Keratinocyte (primary cell): ENCODE results near the gene CACHD1. TPM values are rescaled to one million over a fixed set of nuclear protein-coding genes. Genes with fewer than 3 reads are reported as not detected.

Experiments
- DNase-seq: peaks from one replicate; pipeline ENCODE4 v3.0.0-alpha.2; 2011; ENCODE audit warnings: low read depth, missing footprints, low spot score
- FAIRE-seq: peaks from 2 replicates; lab custom pipeline; 2011; peaks lifted over from hg19 to GRCh38; lab: Jason Lieb, UNC
- H2AFZ ChIP-seq: 2 replicates; pipeline ENCODE4 v1.6.0; 2012; ENCODE audit warnings: low read length, control low read depth, inconsistent platforms; ENCODE audit not compliant: control insufficient read depth
- H3K27ac ChIP-seq: 2 replicates; pipeline ENCODE4 v1.5.1; 2011; ENCODE audit warnings: low read length; ENCODE audit not compliant: control insufficient read depth, insufficient read depth
- H3K27me3 ChIP-seq: 3 replicates; pipeline ENCODE4 v1.6.0; 2011; ENCODE audit warnings: low read length; ENCODE audit not compliant: control insufficient read depth, insufficient read depth; ENCODE audit errors: extremely low read depth
- H3K36me3 ChIP-seq, 2 experiments: 2 replicates in 1 of 2; 3 replicates in 1 of 2; pipeline ENCODE4 v1.5.1; 2011; ENCODE audit warnings: low read length in 2 of 2, mild to moderate bottlenecking in 1 of 2; ENCODE audit not compliant: control insufficient read depth in 2 of 2, insufficient read depth in 2 of 2; ENCODE audit errors: extremely low read depth in 1 of 2
- H3K4me1 ChIP-seq: 3 replicates; pipeline ENCODE4 v1.5.1; 2011; ENCODE audit warnings: low read length; ENCODE audit not compliant: control insufficient read depth, insufficient read depth; ENCODE audit errors: extremely low read depth
- H3K4me2 ChIP-seq: 3 replicates; pipeline ENCODE4 v1.6.0; 2011; ENCODE audit warnings: low read depth, low read length; ENCODE audit not compliant: control insufficient read depth, insufficient read depth; ENCODE audit errors: extremely low read depth
- H3K4me3 ChIP-seq, 3 experiments: fragments of 200-600 bp in 1 of 3; sonication (generic) in 1 of 3; 2 replicates in 2 of 3; 3 replicates in 1 of 3; pipeline ENCODE4 v1.5.1; 2011 to 2016; ENCODE audit warnings: low read length in 3 of 3, mild to moderate bottlenecking in 3 of 3, control low read depth in 2 of 3, inconsistent platforms in 1 of 3, low read depth in 1 of 3, mixed read lengths in 1 of 3, mixed run types in 1 of 3, moderate library complexity in 1 of 3; ENCODE audit not compliant: control insufficient read depth in 2 of 3, insufficient read depth in 2 of 3; ENCODE audit errors: extremely low read depth in 1 of 3
- H3K79me2 ChIP-seq: 2 replicates; pipeline ENCODE4 v1.6.0; 2012; ENCODE audit warnings: low read length; ENCODE audit not compliant: control insufficient read depth, insufficient read depth
- H3K9ac ChIP-seq: 3 replicates; pipeline ENCODE4 v1.6.0; 2011; ENCODE audit warnings: low read length; ENCODE audit not compliant: control insufficient read depth, insufficient read depth; ENCODE audit errors: extremely low read depth
- H3K9me1 ChIP-seq: 3 replicates; pipeline ENCODE4 v1.6.0; 2011; ENCODE audit warnings: low read length; ENCODE audit not compliant: control insufficient read depth, insufficient read depth; ENCODE audit errors: extremely low read depth
- H3K9me3 ChIP-seq: 2 replicates; pipeline ENCODE4 v1.5.1; 2012; ENCODE audit warnings: low read depth, low read length; ENCODE audit not compliant: control insufficient read depth
- H4K20me1 ChIP-seq: 3 replicates; pipeline ENCODE4 v1.6.0; 2011; ENCODE audit warnings: low read length; ENCODE audit not compliant: control insufficient read depth, insufficient read depth; ENCODE audit errors: extremely low read depth
- EZH2 ChIP-seq: IDR thresholded peaks from one replicate; pipeline ENCODE4 v1.6.1; 2012; ENCODE audit warnings: inconsistent platforms, mild to moderate bottlenecking, low read length, moderate library complexity
- dilution Hi-C: fragments of 300-500 bp; cut with MboI; formaldehyde crosslinking; loops from one replicate; pipeline ENCODE4 v1.7.0; 2020; ENCODE audit warnings: low sequenced_read_pairs; ENCODE audit not compliant: extremely low pct_ligation_motif_present
- polyA plus RNA-seq, 5 experiments: library from polyadenylated mRNA; depleted of rRNA in 3 of 5; stranded (reverse) in 3 of 5; stranded (forward) in 1 of 5; unstranded in 1 of 5; fragments of >200 nt; gene quantifications; 1 replicate in 1 of 5; 2 replicates in 3 of 5; 3 replicates in 1 of 5; pipeline versions ENCODE4 v1.2.1 to v1.2.3, GENCODE V29; 2011 to 2012; ENCODE audit warnings: missing spikeins in 2 of 5, low read depth in 1 of 5, low replicate concordance in 1 of 5
- TF ChIP-seq, protein P1 (sequence below), 3 experiments: IDR thresholded peaks in 1 of 3; conservative IDR thresholded peaks in 1 of 3; optimal IDR thresholded peaks in 1 of 3; 2 replicates in 2 of 3; 3 replicates in 1 of 3; pipeline versions ENCODE3 to v1.5.1; 2011; ENCODE audit warnings: low read length in 3 of 3, mild to moderate bottlenecking in 3 of 3, moderate library complexity in 2 of 3, control low read depth in 1 of 3, inconsistent platforms in 1 of 3; ENCODE audit not compliant: insufficient read depth in 2 of 3; ENCODE audit errors: extremely low read depth in 1 of 3

CACHD1 gene
- polyA plus RNA-seq, 1 donor (not counting 4 experiments of a cell fraction or from before 2014, with no cell fraction given): 2.4 TPM

DNA sequence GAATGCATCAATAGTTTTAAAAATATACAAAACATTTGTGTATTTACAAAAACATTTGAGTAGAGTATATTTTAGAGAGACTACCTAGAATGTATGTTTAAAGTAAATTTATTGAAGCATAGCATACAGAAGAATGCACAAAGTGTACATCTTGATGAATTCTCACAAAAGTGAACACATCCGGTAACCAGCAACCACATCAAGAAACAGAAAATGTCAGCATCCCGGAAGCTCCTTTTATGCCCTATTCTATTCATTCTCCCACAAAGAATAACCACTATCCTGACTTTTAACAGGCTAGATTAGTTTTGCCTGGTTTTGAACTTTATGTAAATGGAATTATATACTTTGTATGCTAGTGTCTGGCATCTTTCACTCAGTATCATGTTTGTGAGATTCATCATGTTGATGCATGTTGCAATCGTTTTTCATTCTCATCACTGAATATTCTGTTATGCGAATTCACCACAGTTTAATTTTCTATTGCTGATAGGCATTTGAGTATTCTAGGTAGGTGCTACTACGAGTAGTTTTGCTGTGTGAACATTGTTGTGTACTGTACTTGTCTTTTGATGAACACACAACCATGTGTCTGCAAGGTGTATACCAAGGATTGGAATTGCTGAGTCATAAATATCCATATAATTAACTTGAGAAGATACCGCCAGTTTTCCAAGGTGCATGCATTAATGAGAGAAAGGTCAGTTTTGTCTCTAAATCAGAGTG is 75.4 kb downstream of the CACHD1 start:
- TF ChIP-seq EZH2: no peak
- TF ChIP-seq, protein P1, sequence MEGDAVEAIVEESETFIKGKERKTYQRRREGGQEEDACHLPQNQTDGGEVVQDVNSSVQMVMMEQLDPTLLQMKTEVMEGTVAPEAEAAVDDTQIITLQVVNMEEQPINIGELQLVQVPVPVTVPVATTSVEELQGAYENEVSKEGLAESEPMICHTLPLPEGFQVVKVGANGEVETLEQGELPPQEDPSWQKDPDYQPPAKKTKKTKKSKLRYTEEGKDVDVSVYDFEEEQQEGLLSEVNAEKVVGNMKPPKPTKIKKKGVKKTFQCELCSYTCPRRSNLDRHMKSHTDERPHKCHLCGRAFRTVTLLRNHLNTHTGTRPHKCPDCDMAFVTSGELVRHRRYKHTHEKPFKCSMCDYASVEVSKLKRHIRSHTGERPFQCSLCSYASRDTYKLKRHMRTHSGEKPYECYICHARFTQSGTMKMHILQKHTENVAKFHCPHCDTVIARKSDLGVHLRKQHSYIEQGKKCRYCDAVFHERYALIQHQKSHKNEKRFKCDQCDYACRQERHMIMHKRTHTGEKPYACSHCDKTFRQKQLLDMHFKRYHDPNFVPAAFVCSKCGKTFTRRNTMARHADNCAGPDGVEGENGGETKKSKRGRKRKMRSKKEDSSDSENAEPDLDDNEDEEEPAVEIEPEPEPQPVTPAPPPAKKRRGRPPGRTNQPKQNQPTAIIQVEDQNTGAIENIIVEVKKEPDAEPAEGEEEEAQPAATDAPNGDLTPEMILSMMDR (optimal IDR thresholded peaks at IDR 0.05 in 1 of 3, IDR thresholded peaks at IDR 0.05 in 1 of 3, conservative IDR thresholded peaks at IDR 0.05 in 1 of 3; ENCODE audit: extremely low read depth in 1 of 3, insufficient read depth in 2 of 3, low read length in 3 of 3): no peak
- Histone ChIP-seq H3K9me1 (no peaks in the 10 kb centered on the region), H2AFZ (no peak overlapping the region), H3K4me1 (no peaks in the 10 kb centered on the region), H3K9ac (no peak overlapping the region), H3K4me3 (no peak overlapping the region), H3K4me2 (no peak overlapping the region), H3K36me3 (no peaks in the 10 kb centered on the region), H3K27ac (no peak overlapping the region), H3K9me3 (no peaks in the 10 kb centered on the region), H3K79me2 (no peaks in the 10 kb centered on the region), H3K27me3 (no peaks in the 10 kb centered on the region), H4K20me1 (no peaks in the 10 kb centered on the region)
- dilution Hi-C loops: no loop called here
- DNase-seq (no peak), FAIRE-seq (no peak)

DNA sequence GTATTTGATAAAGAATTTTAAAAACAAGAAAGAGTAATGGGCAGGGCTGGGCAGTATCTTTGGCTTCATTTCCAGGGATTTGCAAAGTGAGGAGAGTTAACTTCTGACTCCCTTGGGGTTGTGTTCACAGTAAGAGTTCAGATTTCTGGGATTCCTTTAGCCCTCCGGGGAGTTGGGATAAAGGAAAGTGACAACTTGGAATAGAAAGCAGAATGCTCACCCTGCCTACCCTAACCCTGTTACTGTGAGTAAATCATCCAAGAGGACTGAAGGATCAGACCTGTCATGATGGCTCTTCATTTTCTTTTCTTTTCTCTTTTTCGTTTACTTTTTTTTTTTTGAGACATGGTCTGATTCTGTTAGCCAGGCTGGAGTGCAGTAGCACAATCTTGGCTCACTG is 76.1 kb downstream of the CACHD1 start:
- Histone ChIP-seq H3K4me3 (no peak overlapping the region), H3K27me3 (no peaks in the 10 kb centered on the region), H3K4me1 (no peaks in the 10 kb centered on the region), H3K9me1 (no peaks in the 10 kb centered on the region), H3K79me2 (no peaks in the 10 kb centered on the region), H3K9me3 (no peaks in the 10 kb centered on the region), H3K9ac (no peak overlapping the region), H2AFZ (no peak overlapping the region), H3K27ac (no peak overlapping the region), H3K4me2 (no peak overlapping the region), H4K20me1 (no peaks in the 10 kb centered on the region), H3K36me3 (no peaks in the 10 kb centered on the region)
- dilution Hi-C loops: no loop called here
- TF ChIP-seq EZH2: no peak
- TF ChIP-seq, protein P1 (optimal IDR thresholded peaks at IDR 0.05 in 1 of 3, IDR thresholded peaks at IDR 0.05 in 1 of 3, conservative IDR thresholded peaks at IDR 0.05 in 1 of 3; ENCODE audit: extremely low read depth in 1 of 3, insufficient read depth in 2 of 3, low read length in 3 of 3): no peak
- no peak for FAIRE-seq
- DNase-seq: no peak
